ENCODE results near the gene NDUFB6. TPM values are rescaled to one million over a fixed set of nuclear protein-coding genes. Genes with fewer than 3 reads are reported as not detected.
A peak's percentile ranks its signal among the peaks of the same experiment; 100 is the strongest.
"Not testable (repeated sequence)": the region's sequence is repeated elsewhere in the genome, so short reads cannot be mapped to it uniquely, and the experiment has no call there.

The NDUFB6 gene
- total RNA-seq, 1 donor from 2014 or later = 44.8 TPM

DNA sequence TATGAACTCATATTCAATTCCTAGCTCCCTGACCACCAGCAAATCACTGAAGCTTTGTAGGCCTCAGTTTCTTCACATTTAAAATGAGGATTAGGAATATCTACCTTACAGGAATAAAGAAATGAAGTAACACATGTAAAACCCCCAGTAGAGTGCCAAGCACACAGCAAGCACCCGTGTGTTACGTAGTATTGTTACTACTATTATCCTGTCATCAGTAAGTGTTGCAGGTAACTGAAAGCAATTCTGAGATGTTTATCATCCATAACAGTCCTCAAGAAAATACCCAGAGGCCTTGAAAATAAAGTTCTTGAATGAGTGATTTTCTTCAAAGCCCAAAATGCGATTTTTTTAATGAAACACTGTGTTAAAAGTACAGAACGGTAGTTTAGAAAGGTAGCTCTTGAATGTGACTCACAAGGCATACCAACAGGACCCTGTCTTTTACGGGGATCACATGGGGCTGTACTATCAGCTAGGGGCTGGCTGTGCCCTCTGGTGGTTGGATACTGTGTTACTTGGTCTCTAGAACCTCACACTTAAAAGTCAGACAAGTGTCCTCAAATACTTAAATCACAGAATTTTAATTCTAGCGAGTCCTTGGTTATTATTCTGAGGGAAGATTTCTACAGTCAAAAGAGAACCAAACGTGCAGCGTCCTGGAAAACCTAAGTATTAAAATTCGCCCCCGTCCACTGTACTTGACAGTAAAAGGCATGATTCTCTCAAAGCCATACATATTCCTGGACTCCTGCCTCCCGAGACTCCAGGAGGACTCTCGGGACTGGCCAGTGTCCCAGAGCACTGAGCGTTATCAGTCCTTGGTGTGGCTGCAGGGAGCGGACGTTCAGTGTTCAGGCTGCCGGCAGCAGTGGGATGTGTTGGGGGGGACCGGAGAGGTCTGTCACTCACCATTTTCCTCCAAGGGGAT is 725 bp downstream of the NDUFB6 start:
- no peak for FAIRE-seq

DNA sequence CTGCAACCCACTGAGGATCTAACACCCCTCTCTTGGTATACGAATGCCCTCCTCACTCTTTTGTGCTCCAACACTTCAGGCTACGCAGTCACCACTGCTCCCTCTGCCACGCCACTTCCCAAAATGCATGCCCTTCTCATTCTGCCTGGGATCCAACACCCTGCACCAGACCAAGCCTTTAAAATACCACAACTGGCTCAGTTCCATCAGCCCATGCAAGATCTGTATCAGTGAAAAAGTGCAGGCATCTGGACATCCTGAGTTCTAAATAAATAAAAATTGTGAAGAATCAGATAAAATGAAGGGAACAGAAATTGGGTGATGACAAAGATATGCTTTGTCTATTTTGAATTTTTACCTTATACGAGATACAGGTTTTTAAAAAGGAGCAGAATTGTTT is 2.7 kb downstream of the NDUFB6 start:
- FAIRE-seq = no peak
- no peak for DNase-seq (ENCODE audit: low spot score in 2 of 2)

More for the DNA sequence above, 725 bp downstream of the NDUFB6 start:
- DNase-seq (ENCODE audit: low spot score in 2 of 2) = peak; percentile 51 to 69

DNA sequence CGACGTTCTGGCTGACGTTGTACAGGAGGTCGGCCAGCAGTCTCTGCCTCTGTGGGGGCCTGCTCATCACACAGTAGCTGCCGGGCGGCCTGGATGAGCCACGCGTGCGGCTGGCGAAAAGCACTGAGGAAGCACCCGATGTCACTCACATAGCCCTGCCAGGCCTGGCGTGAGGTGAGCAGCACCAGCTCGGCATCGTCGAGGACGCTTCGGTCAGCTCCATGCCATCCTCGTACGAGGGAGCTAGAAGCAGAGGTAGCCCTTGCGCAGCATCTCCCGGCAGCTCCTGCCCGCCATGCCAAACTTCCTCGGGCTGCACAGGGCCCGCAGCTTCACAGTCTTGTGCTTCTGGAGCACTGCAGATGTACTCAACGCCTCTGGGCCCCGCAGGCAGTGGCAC is 6.2 kb downstream of the NDUFB6 start:
- DNase-seq (ENCODE audit: low spot score in 2 of 2) (no peak), FAIRE-seq (no peak)

DNA sequence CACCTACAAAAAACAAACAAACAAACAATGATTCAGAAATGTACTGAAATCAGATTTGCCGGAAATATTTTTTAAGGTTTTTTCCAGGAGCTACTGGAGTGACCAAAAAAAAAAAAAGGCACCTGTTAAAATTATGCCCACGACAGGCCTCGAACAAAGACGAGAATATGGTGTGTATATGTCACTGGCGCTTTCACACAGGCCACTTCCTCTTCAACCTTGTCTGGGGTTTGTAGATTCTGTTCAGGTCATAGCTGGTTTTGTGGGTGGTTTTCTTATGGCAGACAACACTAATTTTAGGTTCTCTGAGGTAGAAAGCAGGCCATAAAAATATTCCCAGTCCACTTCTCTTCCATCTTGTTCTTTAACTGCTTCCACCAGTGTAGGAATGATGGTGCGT is 7.0 kb downstream of the NDUFB6 start:
- no peak for DNase-seq (ENCODE audit: low spot score in 2 of 2)

DNA sequence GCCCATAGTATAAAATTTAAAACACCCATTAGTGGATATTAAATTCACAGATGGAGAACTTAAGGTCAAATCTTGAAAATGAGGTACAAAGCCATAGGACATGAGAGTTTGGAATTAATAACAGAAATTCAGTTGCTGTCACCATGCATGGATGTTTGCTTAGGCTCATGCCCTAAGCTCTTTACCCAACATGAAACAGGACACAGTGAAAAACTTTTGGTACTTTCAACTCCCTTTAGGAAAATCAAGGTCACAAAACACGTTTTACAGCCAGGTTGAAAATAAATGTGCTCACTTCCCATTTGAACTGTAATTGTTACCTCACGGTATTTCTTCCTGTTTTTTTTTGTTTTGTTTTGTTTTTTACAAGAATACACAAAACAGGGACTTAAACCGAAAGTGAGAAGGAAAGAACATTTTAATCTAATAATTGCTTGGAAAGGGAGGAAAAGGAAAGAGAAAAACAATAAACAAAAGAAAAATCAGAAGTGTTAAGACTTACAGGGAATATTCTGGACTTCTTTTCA is 14.5 kb downstream of the NDUFB6 start:
- FAIRE-seq = no peak

More for the DNA sequence above, 7.0 kb downstream of the NDUFB6 start:
- FAIRE-seq = no peak

DNA sequence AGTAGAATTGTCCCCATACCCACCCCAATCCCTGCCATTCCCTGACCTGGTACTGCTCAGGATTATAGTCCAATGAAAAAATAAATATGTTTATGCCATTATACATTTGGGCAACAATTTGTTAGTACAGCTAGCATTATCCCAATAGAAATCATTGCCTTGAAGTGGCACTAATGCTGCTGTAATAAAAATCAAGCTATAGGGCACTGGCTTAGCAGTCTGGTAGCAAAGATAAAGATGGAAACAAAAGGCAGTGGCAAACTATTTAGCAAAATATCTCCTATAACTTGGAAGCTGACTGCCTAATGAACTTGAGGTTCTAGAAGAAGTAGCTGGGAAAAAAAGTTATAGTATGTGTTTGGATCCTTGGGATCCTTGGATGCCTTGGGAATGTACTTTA is 18.4 kb downstream of the NDUFB6 start:
- DNase-seq (ENCODE audit: low spot score in 2 of 2) (no peak), FAIRE-seq (no peak)

More for the DNA sequence above, 14.5 kb downstream of the NDUFB6 start:
- DNase-seq (ENCODE audit: low spot score in 2 of 2) = no peak

DNA sequence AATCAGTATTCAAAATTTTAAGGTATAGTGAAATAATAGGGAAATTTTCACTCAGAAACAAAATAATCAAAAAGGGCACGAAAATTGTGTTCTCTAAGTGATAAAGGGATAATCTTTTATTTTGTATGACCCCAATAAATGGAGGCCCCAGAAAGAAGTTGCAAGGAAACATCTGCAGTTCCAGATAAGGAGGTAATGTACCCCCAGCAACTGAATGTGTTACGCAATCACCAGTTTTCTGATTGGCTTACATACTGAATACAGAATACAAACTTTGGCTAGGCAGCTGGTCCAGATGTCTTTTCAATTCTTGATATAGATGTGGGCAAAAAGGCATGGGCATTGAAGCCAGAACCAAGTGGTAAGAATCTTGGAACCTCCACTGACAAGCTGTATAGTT is 18.9 kb downstream of the NDUFB6 start:
- FAIRE-seq (no peak), DNase-seq (ENCODE audit: low spot score in 2 of 2) (no peak)

DNA sequence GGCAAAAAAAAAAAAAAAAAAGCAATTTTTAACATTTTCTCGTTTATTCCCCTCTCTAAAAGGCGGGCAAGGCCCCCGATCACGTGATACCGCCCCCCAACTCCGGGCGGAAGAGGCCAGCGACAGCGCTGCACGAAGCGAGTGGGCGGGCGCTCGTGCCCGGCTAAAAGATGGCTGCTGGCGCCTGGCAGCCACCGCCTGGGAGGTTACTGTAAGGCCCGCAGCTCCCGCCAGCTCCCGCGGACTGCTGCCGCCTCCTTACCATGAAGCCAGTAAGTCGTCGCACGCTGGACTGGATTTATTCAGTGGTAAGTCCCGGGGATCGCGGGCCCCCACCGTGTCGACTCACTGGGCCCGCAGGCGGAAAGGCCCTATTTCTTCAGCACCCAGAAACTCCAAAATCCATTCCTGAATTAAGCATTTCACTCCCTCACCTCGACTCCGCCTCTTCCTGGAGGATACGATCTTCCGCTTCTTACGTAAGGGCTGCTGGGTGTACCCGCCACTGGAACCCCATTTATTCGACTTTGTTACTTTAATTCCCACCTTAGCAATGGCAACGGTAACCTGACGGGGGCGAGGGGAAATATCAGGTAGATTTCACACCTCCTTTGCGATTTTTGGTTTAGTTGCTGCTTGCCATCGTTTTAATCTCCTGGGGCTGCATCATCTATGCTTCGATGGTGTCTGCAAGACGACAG is 20.6 kb downstream of the NDUFB6 start, which contains the start of the genes SMIM27 and TOPORS:
TSS of gene SMIM27 (plus strand) at position 156 of the 701 bp plus-strand sequence. CDS start at position 264, 108 bp downstream.
TSS of gene TOPORS (minus strand) at position 415 of the 701 bp plus-strand sequence. CDS start at position 265, 150 bp downstream.
- DNase-seq (ENCODE audit: low spot score in 2 of 2) (peak; percentile 83 to 85), FAIRE-seq (no peak)

DNA sequence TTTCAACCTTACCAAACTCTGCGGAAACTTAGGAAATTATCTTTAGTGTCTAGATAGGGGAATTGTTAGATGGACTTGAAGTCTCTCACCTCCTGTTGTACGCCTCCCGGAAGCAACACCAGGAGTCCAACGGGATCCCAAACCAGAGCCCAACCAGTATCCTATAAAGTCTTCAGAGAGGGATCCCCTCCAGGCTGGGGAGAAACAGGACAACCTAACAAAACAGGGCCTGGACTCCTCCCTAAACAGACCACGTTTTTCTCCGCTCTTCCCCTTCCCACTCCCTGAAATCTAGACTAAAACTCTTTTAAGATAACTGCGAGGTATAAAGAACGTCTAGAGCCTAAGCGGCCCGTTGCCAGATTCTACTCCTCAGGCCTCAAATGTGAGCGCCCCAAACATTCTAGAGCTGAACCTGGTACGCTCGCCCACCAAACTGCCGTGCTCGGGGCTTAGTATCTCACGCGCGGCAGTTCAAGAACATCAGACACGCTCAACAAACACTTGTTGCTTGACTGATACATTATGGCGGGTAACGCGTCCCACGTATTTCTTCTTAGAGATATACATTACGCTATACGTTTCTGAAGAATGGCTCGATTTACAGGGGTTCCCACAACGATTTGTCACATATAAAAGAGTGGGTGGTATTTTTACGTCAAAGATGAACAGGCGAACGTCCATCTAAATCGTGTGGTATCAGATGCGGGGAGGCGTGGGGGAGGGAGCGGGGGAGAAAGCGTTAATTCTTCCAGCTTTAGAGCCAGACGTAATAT is 21.5 kb downstream of the NDUFB6 start:
- DNase-seq (ENCODE audit: low spot score in 2 of 2) = peak; percentile 18 to 39
- no peak for FAIRE-seq

DNA sequence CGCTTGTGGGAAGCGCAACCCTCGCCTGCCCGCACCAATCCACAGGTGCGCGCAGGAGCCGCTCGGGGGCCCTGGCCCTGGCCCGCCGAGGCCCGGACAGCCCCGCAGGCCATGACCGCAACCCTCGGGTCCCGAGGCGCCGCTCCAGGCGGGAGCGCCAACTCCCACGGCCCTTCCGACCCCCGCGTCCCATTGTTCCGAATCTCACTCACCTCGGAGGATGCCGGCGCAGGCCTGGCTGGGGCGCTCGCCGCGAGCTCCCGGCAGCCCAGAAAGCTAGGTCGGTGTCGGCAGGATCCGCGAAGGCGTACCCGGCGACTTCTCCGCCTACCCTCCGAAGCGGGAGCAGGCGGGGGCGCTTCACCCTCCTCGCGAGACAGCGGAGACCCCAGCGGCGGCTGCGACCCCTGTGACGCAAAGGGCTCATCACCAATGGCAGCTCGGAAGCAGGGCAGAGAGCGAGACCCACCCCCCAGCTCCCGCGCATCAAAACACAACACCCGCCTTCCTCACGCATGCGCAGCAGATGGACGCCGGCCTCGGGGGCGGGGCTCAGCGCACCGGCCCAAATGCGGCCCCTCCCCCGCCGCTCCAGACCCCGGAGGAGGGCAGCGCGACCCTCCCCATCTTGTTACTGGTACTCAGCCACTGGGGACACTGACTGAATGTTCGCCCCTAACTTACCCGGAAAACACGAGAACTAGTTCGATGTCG is 22.2 kb downstream of the NDUFB6 start:
- FAIRE-seq = no peak
- DNase-seq (ENCODE audit: low spot score in 2 of 2) = peak; percentile 94 to 95

DNA sequence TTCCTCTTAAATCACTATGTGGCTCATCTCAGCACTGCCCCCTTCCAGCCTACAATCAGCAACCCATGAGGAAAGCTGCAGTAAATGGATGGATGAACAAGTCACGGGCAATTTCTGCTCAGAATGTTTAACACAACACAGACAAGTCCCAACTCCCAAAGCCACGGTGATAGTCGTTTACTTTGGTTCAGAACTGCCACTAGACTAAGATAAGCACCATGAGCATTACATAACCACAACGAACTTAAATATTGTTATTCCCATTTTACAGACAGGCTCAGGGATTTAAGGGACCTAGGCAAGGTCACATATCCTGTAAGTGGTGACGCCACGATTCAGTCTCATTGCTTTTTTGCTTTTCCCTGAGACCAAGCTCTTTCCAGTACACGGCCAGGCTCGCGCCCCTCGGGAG is 22.8 kb downstream of the NDUFB6 start:
- DNase-seq (ENCODE audit: low spot score in 2 of 2) (peak; percentile 28 to 31), FAIRE-seq (no peak)

DNA sequence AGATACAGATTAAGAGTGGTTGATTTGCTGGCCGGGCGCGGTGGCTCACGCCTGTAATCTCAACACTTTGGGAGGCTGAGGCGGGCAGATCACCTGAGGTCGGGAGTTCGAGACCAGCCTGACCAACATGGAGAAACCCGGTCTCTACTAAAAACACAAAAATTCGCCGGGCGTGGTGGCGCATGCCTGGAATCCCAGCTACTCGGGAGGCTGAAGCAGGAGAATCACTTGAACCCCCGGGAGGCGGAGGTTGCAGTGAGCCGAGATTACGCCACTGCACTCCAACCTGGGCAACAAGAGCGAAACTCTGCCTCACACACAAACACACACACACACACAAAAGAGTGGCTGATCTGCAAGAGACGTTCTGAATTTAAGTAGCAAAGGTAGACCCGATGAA is 24.7 kb downstream of the NDUFB6 start:
- not testable (repeated sequence) for DNase-seq (ENCODE audit: low spot score in 2 of 2); FAIRE-seq

DNA sequence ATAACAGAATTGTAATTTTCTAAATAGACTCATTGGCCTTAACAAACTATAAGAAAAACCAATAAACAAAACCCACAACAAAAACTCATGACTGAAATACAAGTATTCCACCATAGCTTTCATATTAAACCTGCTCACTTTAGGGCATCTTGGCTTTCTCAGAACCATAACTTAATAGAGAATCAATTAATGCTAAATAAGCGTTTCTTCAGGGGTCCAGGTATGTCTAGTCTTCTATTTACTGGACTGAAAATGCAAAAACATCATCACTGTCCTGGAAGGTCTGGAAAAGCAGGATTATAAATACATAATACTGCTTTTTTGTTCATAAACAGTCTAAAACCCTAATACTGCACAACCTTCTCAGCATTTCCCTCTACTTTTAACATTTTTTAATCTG is 27.1 kb downstream of the NDUFB6 start:
- FAIRE-seq = no peak
- DNase-seq (ENCODE audit: low spot score in 2 of 2) = no peak

DNA sequence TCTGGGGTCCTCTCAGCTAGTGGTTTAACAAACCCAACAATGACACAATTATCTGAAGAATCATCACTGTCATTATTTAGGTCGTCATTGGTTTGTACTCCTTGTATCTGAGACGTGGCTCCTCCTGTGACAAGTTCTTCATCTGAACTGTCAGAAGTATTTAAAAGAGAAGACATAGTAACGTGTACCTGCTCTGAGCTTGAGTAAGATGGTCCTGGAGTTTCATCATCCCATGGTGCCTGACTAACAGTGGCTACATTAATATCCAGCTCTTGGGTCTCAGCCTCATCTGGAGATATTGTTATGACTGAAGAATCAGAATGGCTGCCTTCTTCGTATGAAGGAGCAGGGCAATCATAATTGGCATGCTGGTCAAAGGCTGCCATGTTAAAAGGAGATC is 29.9 kb downstream of the NDUFB6 start:
- FAIRE-seq (no peak), DNase-seq (ENCODE audit: low spot score in 2 of 2) (no peak)

DNA sequence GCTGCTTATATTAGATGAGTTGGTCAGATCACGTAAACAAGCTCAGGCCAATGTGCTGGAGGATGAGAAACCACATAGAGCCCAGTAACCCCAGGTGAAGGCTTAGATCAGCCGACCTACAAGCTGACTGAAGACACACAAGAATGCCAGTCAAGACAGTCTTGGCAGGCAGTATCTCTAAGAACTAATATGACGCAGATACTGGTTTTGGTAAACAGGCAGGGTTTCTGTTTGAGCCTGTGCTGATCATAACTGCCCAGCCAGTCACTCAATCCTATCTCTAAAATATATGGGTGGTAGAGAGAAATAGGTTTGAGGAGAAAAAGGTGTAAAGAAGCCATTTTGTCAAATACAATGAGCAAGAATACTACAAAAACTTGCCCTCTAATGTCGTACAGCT is 39.1 kb downstream of the NDUFB6 start:
- FAIRE-seq (no peak), DNase-seq (ENCODE audit: low spot score in 2 of 2) (no peak)

DNA sequence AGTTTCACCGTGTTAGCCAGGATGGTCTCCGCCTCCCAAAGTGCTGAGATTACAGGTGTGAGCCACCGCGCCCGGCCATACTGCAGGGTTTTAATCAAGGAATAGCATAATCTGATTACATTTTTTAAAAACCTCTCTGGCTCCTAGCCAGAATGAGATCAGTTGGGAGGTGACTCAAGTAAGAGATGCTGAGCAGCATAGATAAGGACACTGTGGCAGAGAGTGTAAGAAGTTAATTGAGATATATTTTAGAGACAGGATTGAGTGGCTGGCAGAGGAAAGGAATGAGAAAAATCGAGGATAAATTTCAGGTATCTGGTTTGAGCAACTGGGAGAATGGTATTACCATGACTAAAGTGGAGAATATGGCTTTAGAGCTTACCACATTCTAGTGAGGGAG is 39.6 kb downstream of the NDUFB6 start:
- DNase-seq (ENCODE audit: low spot score in 2 of 2) (no peak), FAIRE-seq (no peak)

DNA sequence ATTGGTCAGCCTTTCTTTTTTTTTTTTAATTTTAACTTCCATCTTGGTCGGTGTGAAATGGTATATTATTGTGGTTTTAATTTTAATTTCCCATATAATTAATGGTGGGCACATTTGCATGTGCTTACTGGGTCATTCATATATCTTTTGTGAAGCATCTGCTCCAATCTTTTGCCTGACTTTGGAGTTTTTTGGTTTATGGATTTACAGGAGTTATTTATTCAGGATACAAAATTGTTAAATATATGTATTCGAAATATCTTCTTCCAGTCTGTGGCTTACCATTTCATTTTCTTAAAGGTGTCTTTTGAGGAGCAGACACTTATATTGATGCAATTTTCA is 46.3 kb downstream of the NDUFB6 start:
- FAIRE-seq = no peak

DNA sequence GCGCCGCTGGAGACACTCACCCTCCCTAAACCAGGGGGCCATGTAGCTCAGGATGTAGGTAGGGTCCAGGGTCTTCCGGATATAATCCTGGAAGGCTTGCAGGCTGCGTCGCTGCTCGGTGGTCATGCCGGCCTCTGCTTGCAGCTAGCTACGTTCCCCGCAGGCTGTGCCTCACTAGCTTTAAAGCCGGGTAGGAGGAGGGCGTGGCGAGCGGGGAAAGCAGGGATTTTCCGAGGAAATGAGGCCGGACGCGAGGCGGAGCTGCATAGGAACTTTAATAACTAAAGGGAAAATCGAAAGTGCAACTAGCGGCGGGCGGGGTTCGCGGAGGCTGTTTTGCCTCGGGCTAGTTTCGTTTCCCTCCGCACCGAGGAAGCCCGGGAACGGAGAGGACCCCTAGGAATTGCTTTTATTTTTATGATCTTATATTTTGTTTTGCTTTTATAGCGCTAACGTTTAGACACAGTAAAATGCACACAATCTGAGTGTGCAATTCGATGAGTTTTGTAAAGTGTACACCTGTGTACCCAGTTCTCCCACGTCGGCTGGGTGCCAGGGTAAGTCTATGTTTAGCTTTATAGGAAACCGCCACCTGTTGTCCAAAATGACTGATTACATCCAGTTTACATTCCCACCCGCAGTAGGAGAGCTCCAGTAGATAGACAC is 46.8 kb downstream of the NDUFB6 start, which contains the start of gene RIGI:
TSS of gene RIGI (minus strand) at position 156 of the 666 bp plus-strand sequence. CDS start at position 126, 30 bp downstream.
- DNase-seq (ENCODE audit: low spot score in 2 of 2) (peak; percentile 9 to 51), FAIRE-seq (peak; percentile 28)

More for the DNA sequence above, 46.3 kb downstream of the NDUFB6 start:
- no peak for DNase-seq (ENCODE audit: low spot score in 2 of 2)

DNA sequence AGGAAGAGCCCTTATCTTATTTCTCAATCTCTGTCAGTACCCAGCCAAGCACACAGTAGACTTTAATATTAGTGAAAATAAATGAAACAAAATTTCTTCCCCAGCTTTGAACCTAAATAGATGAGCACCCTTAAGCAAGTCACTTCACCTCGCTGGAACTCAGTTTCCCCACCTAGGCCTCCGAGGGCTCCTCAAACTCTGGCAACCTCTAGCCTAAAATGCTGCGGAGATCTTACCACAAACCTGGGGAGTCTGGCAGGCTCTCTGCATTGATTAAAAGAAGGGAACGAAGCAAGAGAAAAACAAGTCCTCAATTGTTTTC is 47.3 kb downstream of the NDUFB6 start:
- DNase-seq (ENCODE audit: low spot score in 2 of 2) (no peak), FAIRE-seq (no peak)
